H9 (cell line): ENCODE measurements around the gene KLHL12. TPM values are rescaled to one million over a fixed set of nuclear protein-coding genes. Genes with fewer than 3 reads are reported as not detected.
A peak's percentile ranks its signal among the peaks of the same experiment; 100 is the strongest.

Experiments
- DNase-seq: peaks from one replicate; pipeline ENCODE4 v3.0.0-alpha.2; 2017
- H2AFZ ChIP-seq: one replicate; pipeline ENCODE4 v1.6.1; 2013; ENCODE audit warnings: mild to moderate bottlenecking, low read length, control low read depth, moderate library complexity
- H2AK5ac ChIP-seq: 2 replicates; pipeline ENCODE4 v1.6.1; 2013; ENCODE audit warnings: low read length, control low read depth, mixed read lengths; ENCODE audit not compliant: insufficient read length
- H2BK120ac ChIP-seq: one replicate; pipeline ENCODE4 v1.6.1; 2013; ENCODE audit warnings: low read depth, mild to moderate bottlenecking, low read length, control low read depth, inconsistent platforms; ENCODE audit not compliant: poor library complexity, severe bottlenecking
- H2BK12ac ChIP-seq: 2 replicates; pipeline ENCODE4 v1.6.1; 2013; ENCODE audit warnings: low read length, control low read depth, mixed read lengths, low read depth; ENCODE audit not compliant: insufficient read length
- H2BK15ac ChIP-seq: 2 replicates; pipeline ENCODE4 v1.6.1; 2013; ENCODE audit warnings: low read depth, low read length, control low read depth
- H2BK20ac ChIP-seq: one replicate; pipeline ENCODE4 v1.6.1; 2013; ENCODE audit warnings: low read depth, mild to moderate bottlenecking, low read length, control low read depth, inconsistent platforms; ENCODE audit not compliant: poor library complexity, severe bottlenecking
- H2BK5ac ChIP-seq: 2 replicates; pipeline ENCODE4 v1.6.1; 2013; ENCODE audit warnings: low read length, control low read depth, mixed read lengths; ENCODE audit not compliant: insufficient read length
- H3K14ac ChIP-seq: 2 replicates; pipeline ENCODE4 v1.6.1; 2013; ENCODE audit warnings: low read length, control low read depth; ENCODE audit not compliant: insufficient read depth
- H3K18ac ChIP-seq: 2 replicates; pipeline ENCODE4 v1.6.1; 2013; ENCODE audit warnings: low read depth, mild to moderate bottlenecking, mixed read lengths, low read length, control low read depth; ENCODE audit not compliant: insufficient read length
- H3K23ac ChIP-seq: 2 replicates; pipeline ENCODE4 v1.6.1; 2013; ENCODE audit warnings: low read length, control low read depth, mixed read lengths, low read depth; ENCODE audit not compliant: insufficient read length
- H3K23me2 ChIP-seq: 2 replicates; pipeline ENCODE4 v1.6.1; 2013; ENCODE audit warnings: low read depth, mild to moderate bottlenecking, mixed read lengths, low read length, control low read depth; ENCODE audit not compliant: insufficient read length, poor library complexity, severe bottlenecking
- H3K27ac ChIP-seq: 2 replicates; pipeline ENCODE4 v1.5.1; 2013; ENCODE audit warnings: low read length, control low read depth, mixed read lengths, low read depth; ENCODE audit not compliant: insufficient read length
- H3K27me3 ChIP-seq: 2 replicates; pipeline ENCODE4 v1.6.1; 2013; ENCODE audit warnings: low read length, control low read depth, inconsistent platforms; ENCODE audit not compliant: insufficient read depth
- H3K4ac ChIP-seq: 2 replicates; pipeline ENCODE4 v1.6.1; 2013; ENCODE audit warnings: low read depth, mild to moderate bottlenecking, control low read depth, inconsistent platforms, low read length, moderate library complexity
- H3K4me1 ChIP-seq: 2 replicates; pipeline ENCODE4 v1.6.1; 2013; ENCODE audit warnings: low read length, control low read depth, inconsistent platforms; ENCODE audit not compliant: insufficient read depth
- H3K4me2 ChIP-seq: 2 replicates; pipeline ENCODE4 v1.6.1; 2013; ENCODE audit warnings: low read length, control low read depth, mixed read lengths; ENCODE audit not compliant: insufficient read length, insufficient read depth
- H3K56ac ChIP-seq: 2 replicates; pipeline ENCODE4 v1.6.1; 2013; ENCODE audit warnings: low read depth, mild to moderate bottlenecking, mixed read lengths, low read length, control low read depth; ENCODE audit not compliant: insufficient read length
- H3K79me1 ChIP-seq: 2 replicates; pipeline ENCODE4 v1.6.1; 2013; ENCODE audit warnings: low read depth, mild to moderate bottlenecking, moderate library complexity, low read length, control low read depth, inconsistent platforms; ENCODE audit not compliant: insufficient read depth, poor library complexity, severe bottlenecking
- H3K79me2 ChIP-seq: 2 replicates; pipeline ENCODE4 v1.6.1; 2013; ENCODE audit warnings: low read length, control low read depth, inconsistent platforms; ENCODE audit not compliant: insufficient read depth
- H3K9ac ChIP-seq: 2 replicates; pipeline ENCODE4 v1.6.1; 2013; ENCODE audit warnings: low read length, control low read depth, mixed read lengths; ENCODE audit not compliant: insufficient read length; ENCODE audit errors: extremely low read depth
- H3K9me3 ChIP-seq: one replicate; pipeline ENCODE4 v1.6.1; 2013; ENCODE audit warnings: low read depth, low read length, inconsistent platforms; ENCODE audit not compliant: control insufficient read depth
- H3T11ph ChIP-seq: one replicate; pipeline ENCODE4 v1.6.1; 2013; ENCODE audit warnings: mild to moderate bottlenecking, low read length, control low read depth, inconsistent platforms
- H4K20me1 ChIP-seq: one replicate; pipeline ENCODE4 v1.6.1; 2013; ENCODE audit not compliant: control insufficient read depth, insufficient read length, insufficient read depth
- H4K5ac ChIP-seq: 2 replicates; pipeline ENCODE4 v1.6.1; 2013; ENCODE audit warnings: low read depth, mild to moderate bottlenecking, mixed read lengths, low read length, control low read depth; ENCODE audit not compliant: insufficient read length
- H4K8ac ChIP-seq: replicated peaks from 2 replicates; pipeline ENCODE4 v1.6.1; 2013; ENCODE audit warnings: low read length, control low read depth, mixed read lengths, low read depth; ENCODE audit not compliant: insufficient read length
- H4K91ac ChIP-seq: 2 replicates; pipeline ENCODE4 v1.6.1; 2013; ENCODE audit warnings: low read depth, mild to moderate bottlenecking, moderate library complexity, mixed read lengths, low read length, control low read depth; ENCODE audit not compliant: insufficient read length
- H3K27ac Mint-ChIP-seq, 3 experiments: 2 replicates in 2 of 3; 3 replicates in 1 of 3; pipeline ENCODE4 v1.8.0; 2020 to 2021; ENCODE audit warnings: mixed read lengths in 3 of 3, mild to moderate bottlenecking in 1 of 3, moderate library complexity in 1 of 3
- H3K27me3 Mint-ChIP-seq: 2 replicates; pipeline ENCODE4 v1.8.0; 2021; ENCODE audit warnings: low read depth, mild to moderate bottlenecking, moderate library complexity, mixed read lengths
- H3K36me3 Mint-ChIP-seq, 3 experiments: 2 replicates in 2 of 3; 3 replicates in 1 of 3; pipeline ENCODE4 v1.8.0; 2020 to 2021; ENCODE audit warnings: low read depth in 3 of 3, mixed read lengths in 3 of 3; ENCODE audit not compliant: insufficient read depth in 1 of 3
- H3K4me1 Mint-ChIP-seq, 2 experiments: 2 replicates each; pipeline ENCODE4 v1.8.0; 2020; ENCODE audit warnings: mixed read lengths in 2 of 2
- H3K4me3 Mint-ChIP-seq, 2 experiments: 2 replicates in 1 of 2; 3 replicates in 1 of 2; pipeline ENCODE4 v1.8.0; 2020 to 2021; ENCODE audit warnings: mild to moderate bottlenecking in 2 of 2, mixed read lengths in 2 of 2, moderate library complexity in 1 of 2
- H3K9me3 Mint-ChIP-seq, 2 experiments: 2 replicates in 1 of 2; 3 replicates in 1 of 2; pipeline ENCODE4 v1.8.0; 2020; ENCODE audit warnings: mild to moderate bottlenecking in 2 of 2, mixed read lengths in 2 of 2, moderate library complexity in 1 of 2
- CTCF ChIP-seq: fragments of 200-600 bp; sonication (generic); conservative IDR thresholded peaks from 3 replicates; pipeline ENCODE4 v1.8.0; 2021; ENCODE audit warnings: antibody characterized with exemption, mild to moderate bottlenecking
- WGBS: extraction: QIAGEN DNeasy Blood & Tissue Kit; methylation state at CpG from one replicate; pipeline ENCODE4 v1.1.7; 2013; ENCODE audit warnings: missing lambda C conversion rate, low lambda C conversion rate, mixed read lengths; ENCODE audit not compliant: insufficient read length; ENCODE audit errors: extremely low coverage; 5-methylcytosine and 5-hydroxymethylcytosine counted together
- total RNA-seq: library from RNA; stranded (reverse); gene quantifications from 2 replicates; pipeline ENCODE4 v1.2.1, GENCODE V29; 2021

KLHL12 gene
- total RNA-seq, 1 experiment from 2014 or later, result 38.4 TPM

DNA sequence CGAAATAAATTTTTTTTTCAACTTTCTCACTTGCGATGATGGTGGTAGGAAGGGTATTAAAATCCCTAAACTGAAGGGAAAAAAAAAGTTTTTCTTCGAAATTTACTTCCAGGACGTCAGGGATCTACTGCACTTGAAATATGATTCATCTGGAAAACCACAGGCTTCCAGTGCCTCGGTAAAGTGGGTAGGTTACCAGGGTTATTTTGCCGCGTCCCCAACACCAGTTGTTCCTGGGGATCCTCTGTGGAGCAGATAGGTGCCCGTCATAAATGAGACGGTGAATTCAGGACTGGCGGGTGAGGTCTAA is 38.9 kb downstream of the KLHL12 start:
- Histone ChIP-seq H4K91ac (no peak overlapping the region), H3K56ac (no peak overlapping the region), H3K79me2 (no peaks in the 10 kb centered on the region), H3K4me2 (peak overlapping the region; percentile 72), H3K14ac (peak overlapping the region; percentile 78; the same call in 1 of the 2 replicates), H3K4ac (no peak overlapping the region), H3K9ac (peak overlapping the region; percentile 80), H3K9me3 (no peaks in the 10 kb centered on the region), H3T11ph (no peak overlapping the region), H2AFZ (no peak overlapping the region), H2BK15ac (no peak overlapping the region), H2BK5ac (no peak overlapping the region), H3K4me1 (no peaks in the 10 kb centered on the region; the same call in 1 of the 2 replicates), H2AK5ac (no peak overlapping the region), H2BK20ac (no peak overlapping the region), H2BK120ac (no peak overlapping the region), H4K8ac (no peak overlapping the region), H3K18ac (peak overlapping the region; percentile 20), H3K27ac (no peak overlapping the region), H3K79me1 (no peaks in the 10 kb centered on the region), H2BK12ac (no peak overlapping the region), H3K23ac (no peak overlapping the region), H4K5ac (no peak overlapping the region), H3K27me3 (no peaks in the 10 kb centered on the region), H3K23me2 (no peaks in the 10 kb centered on the region), H4K20me1 (no peaks in the 10 kb centered on the region)
- Mint-ChIP-seq H3K36me3 (peaks cover 2 to 15% (median 15%) of the 10 kb centered on the region in 3 experiments; a peak in 5 of 7 replicates), H3K27ac (peak overlapping the region; percentile 94 to 97 (median 95); a peak in 6 of 7 replicates), H3K4me1 (peaks cover 21 to 24% of the 10 kb centered on the region in 2 experiments), H3K4me3 (peak overlapping the region; percentile 90 to 96), H3K9me3 (no peaks in the 10 kb centered on the region), H3K27me3 (no peaks in the 10 kb centered on the region)
- WGBS, result no CpG with 5 or more reads among the region's 10 CpGs
- TF ChIP-seq CTCF, result no peak
- no peak for DNase-seq
